DMS 273 (cell line): Measurements from ENCODE around the gene LUZP2.
A peak's percentile ranks its signal among the peaks of the same experiment; 100 is the strongest.

Experiments
- DNase-seq: peaks from one replicate; lab custom pipeline; 2025; ENCODE audit not compliant: unreplicated experiment; lab: John Stamatoyannopoulos, UW

Gene LUZP2

DNA sequence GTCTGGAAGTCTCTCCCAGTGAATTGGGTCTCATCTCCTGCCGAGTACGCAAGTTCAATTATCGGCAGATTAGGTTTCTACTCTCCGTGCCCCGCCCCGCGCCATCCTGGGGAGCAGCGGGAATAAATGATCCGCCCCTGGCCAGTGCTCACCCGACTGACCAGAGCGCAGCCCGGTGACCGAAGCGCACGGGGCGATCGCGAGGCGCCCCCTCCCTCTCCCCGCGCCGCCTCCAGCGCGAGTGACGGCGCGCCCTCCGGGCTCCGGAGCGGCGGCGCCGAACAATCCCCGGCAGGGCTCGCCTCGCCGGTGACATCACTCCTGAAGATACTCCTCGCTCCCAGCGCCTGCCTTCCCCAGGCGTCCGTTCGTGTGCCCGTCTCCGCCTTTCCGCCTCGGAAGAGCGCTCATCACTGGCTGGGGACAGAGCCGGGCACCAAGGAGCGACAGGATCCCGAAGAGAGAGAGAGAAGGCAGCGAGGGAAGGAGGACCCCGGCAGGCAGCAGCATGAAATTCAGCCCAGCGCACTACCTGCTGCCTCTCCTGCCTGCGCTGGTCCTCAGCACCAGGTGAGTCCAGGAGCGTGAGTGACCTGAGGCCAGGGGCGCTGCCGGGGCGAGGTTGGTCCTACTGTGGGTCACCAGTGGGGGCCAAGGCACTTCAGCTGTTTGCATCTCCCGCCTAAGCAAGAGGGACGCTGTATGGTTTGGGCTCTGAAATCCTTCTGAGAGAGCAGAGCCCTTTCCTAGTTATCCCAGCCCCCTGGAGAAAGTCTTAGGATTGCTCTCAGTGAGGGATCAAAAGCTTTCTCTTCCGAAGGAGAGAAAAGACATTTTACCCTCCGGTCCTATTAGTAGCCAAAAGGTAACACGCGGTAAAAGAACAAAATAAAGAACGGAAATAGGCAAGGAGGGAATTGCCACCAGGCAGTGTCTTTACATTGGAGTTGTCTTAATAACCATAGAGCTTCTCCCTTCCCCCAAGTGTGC, at the start of gene LUZP2:
Gene LUZP2, plus strand, starts transcription at position 318 of the 990 bp plus-strand sequence.
- DNase-seq: peak; percentile 44

GRCh38 chr11:24453129-24453718, 43.6 kb upstream of the LUZP2 start:
- DNase-seq: no peak

DNA sequence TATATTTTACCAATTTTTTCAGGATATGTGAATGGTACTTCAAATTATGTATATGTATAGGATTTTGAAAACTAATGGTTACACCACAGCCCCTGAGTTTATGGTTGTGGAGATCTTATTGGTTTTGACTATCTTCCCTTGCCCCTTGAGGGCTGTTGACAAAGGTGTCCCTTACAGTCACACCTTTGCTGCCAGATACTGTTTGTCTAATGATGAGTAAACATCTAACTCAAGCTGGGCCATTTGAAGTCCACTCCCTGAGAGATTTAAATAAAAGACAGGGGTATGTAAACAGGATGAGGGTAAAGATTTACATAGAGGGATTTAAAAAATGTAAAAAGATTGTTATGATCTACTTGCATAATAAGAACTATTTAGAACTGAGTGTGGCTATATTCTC, 38.9 kb upstream of the LUZP2 start:
- DNase-seq: no peak

DNA sequence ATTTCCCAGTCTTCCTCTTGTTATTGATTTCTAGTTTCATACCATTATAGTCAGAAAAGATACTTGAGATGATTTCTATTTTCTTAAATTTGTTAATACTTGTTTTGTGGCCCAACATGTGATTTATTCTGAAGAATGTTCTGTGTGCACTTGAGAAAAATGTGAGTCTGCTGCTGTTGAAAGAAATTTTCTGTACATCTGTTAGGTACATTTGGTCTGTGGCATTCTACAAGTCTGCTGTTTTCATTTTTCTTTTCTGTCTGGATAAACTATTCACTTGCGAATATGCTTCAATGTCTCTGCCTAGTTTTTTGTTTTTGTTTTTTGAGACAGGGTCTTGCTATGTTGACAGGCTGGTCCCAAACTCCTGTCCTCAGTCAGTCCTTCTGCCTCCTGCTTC, 26.4 kb upstream of the LUZP2 start:
- DNase-seq: no peak

DNA sequence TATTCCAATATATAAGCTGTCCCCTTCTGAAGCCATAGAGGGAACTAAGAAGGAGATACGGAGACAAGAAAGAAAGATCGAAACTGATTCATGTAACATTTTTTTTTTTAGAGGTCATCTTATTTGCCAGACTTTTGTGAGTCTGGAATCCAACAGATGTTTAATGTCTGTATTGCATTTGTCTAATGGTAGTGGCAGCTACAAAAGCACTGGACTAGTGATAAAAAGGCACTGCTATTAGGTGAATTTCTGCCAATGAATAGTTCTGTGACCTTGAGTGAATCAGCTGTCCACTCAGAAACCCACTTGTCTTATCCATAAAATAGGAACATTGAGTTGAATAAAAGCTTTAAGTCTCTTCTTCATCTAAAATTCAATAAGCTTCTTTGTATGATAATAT, 25.8 kb upstream of the LUZP2 start:
- no peak for DNase-seq

DNA sequence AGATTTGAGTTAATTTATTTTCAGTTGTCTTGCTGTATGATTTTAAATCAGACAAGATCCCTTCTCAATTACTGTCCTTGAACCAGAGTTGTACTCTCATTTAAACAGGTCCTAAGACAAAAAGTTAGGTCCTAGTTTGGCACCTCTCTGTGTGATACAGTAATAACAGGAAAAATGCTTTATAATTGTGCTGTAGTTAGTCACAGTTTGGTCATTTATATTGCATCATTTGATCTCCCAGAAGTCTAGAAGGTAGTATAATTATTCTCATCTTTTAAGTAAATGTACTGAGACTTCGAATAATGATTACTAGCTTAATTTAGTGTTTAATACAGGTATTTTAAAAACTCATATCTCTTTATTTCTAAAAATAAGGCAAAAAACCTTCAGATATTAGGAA, 18.1 kb upstream of the LUZP2 start:
- no peak for DNase-seq

- no peak for DNase-seq
Observed at GRCh38 chr11:24489477-24489876, 7.4 kb upstream of the LUZP2 start.

DNA sequence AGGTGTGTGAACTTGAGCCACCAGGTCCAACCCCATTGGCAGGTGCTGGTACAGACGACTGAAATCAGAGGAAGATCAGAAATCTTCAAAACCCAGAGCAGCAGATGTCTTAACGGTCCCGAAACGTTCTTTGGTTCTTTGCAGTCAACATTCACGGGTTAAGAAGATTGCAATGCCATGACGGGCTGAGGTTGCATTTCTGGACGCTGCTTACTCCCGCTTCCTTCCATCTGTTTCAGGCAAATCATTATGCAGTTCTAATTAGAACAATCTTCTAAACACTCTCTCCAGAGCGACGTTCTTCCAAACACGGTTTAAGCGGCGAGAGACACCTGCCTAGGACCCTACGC, 492 bp upstream of the LUZP2 start:
- DNase-seq: no peak

- no peak for DNase-seq
Observed at GRCh38 chr11:24497831-24498230, 978 bp downstream of the LUZP2 start.

DNA sequence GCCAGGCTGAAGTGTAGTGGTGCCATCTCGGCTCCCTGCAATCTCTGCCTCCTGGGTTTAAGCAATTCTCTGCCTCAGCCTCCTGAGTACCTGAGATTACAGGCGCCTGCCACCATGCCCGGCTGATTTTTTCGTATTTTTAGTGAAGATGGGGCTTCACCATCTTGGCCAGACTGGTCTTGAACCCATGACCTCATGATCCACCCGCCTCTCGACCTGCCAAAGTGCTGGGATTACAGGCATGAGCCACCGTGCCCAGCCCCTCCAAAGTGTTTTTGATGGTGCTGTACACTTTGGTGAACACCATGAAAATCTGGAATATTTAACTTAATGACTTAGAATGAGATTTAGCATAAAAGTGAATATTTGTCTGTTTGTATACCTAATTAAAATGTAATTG, 5.6 kb downstream of the LUZP2 start:
- no peak for DNase-seq

DNA sequence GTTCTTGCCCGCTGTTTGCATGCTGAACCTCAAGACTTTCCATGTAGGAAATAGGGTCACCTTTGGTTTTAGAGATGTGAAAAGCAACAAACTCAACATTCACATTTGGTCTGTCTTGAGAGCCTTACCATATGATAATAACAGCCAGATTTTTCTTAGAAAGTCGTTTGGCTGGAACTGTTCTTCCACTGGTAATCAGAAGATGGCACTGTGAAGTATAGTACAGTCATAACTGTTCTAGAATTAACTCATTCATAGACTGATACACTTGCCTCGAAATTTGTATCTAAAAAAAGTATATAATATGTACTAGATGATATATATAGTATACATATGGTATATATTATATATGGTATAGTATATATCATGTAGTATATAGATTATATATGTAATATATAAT, 12.3 kb downstream of the LUZP2 start:
- DNase-seq: no peak

GRCh38 chr11:24511511-24511910, 14.7 kb downstream of the LUZP2 start:
- DNase-seq: no peak

DNA sequence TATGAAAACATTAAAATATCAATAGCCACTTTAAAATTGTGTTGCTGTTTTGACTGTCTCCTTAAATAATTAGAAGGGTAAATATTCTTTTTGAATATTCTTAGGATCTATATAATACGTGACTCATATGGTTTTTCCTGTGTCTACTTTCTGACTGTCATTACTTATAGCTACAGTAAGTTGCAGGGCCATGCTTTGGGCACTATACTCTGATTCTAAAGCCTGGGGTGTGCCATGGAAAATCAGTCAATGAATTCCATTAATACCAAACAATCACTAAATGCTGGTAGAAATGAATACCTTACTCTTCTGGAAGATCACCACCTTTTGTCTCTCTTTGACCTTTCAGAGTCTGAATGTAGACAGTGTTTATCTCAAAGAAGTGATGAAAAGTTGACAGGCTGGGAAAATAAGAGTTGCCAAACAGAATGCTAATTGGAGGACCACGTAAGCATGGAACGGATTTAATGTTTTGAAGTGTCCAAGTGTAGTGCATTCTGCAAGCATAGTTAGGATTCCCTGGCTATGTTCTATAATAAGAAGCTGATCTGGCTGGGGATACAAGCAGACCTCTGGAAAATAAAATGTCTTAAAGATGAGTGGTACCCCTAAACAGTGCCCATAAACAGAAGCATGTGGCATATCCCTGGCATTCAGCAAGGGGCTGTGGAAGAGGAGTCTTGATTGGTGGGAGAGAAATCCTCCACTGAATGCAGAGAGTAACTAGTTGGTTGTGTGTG, 16.8 kb downstream of the LUZP2 start:
- DNase-seq: no peak

DNA sequence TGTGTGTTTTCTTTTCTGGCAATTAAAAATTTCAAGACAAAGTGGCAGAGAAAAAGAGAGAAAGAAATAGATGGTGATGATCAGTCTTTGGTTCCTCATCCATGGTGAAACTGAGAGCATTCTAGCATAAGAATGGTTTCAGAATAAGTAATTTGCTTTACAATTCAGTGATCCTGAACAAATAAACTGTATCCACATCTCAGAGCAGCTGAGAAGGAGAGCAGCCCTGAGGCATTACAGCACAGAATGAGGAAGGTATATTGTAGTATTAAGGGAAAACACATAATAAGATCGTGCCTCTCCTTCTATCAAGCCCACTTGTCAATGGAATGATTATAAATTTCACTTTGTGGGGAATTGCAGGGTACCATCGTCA, 17.4 kb downstream of the LUZP2 start:
- no peak for DNase-seq

- no peak for DNase-seq
Observed at GRCh38 chr11:24515632-24516031, 18.8 kb downstream of the LUZP2 start.

GRCh38 chr11:24516638-24517037, 19.8 kb downstream of the LUZP2 start:
- no peak for DNase-seq

GRCh38 chr11:24521601-24522000, 24.7 kb downstream of the LUZP2 start:
- no peak for DNase-seq

DNA sequence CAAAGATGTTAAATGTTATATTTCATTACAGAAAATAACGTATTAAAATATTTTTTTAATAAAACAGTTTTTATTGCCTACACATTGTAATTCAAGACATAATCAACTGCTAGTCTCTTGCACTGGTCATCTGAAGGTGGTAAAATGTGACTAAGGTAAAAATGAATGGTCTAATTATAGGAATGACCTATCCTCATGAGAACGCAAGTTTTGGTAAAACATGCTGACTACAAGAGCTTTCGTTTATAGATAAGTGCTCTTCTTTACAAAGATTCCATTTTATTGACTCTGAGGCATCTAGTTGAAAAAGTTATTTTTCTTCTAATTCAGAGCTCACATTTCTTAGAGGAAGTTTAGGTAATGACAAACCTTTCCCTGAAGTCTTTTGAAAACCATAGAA, 27.3 kb downstream of the LUZP2 start:
- no peak for DNase-seq

DNA sequence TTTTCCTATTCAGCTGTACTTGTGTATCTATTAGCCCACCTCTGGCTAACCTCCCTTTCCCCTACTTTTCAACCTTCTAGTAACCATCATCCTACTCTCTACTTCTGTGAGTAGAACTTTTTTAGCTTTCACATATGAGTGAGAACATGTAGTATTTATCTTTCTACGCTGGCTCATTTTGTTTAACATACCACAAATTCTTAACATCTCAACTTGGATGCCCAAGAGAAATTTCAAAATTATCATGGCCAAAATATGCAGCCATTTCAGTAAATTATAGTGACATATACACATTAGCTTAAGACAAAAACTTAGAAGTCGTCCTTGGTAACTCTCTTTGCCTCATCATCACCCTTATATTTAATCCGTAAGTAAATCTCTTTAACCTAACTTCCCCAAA, 34.7 kb downstream of the LUZP2 start:
- no peak for DNase-seq

DNA sequence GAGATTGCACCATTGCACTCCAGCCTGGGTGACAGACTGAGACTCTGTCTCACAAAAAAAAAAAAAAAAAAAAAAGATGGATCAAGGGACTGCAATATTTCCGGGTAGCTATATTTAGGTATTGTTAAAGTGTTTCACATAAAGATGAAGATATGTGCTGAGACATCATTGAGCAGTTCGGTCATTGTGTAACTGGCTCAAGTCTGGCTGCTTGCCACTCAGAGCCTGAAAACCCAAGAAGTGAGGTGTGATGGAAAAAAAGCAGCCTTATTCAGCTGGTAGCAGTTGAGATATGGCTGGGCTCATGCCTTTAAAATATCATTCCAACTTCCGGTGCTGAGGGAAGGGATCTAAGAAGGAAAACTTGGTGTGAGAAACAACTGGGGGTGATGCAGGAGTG, 46.9 kb downstream of the LUZP2 start:
- no peak for DNase-seq

DNA sequence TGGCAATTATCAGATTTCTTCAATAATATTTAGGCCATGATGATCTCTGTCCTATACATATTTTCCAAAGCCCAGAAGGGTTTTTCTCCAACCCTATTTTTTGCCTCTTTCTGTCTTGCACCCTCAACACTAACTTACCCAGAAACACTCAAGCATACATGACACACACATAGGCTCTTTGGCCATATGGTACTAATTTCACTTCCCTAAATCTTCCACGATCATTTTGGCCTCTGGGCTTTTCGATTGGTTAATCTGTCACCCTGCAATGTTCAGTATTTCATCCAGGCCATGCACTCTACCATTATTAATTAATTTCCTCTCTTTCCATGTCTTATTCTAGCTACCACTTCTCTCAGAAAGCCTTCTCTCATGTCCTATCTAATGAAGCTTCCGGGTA, 59.8 kb downstream of the LUZP2 start:
- DNase-seq: no peak

GRCh38 chr11:24559315-24559714, 62.5 kb downstream of the LUZP2 start:
- DNase-seq: no peak
